ENCODE measurements around the gene GPR146.

- TF ChIP-seq DR1 (CRISPR knock-in tag; IDR thresholded peaks at IDR 0.05) (no peak), MBD4 (IDR thresholded peaks at IDR 0.05; ENCODE audit: borderline replicate concordance, low read length) (no peak), NR1H2 (CRISPR knock-in tag; IDR thresholded peaks at IDR 0.05; ENCODE audit: borderline replicate concordance, low read depth) (no peak), FIP1L1 (IDR thresholded peaks at IDR 0.05; ENCODE audit: borderline replicate concordance, insufficient read depth, low read depth, low read length) (no peak), EED (CRISPR knock-in tag; IDR thresholded peaks at IDR 0.05) (no peak), RBM39 (IDR thresholded peaks at IDR 0.05; ENCODE audit: low read depth, low read length, poor library complexity, severe bottlenecking) (no peak), ZZZ3 (CRISPR knock-in tag; IDR thresholded peaks at IDR 0.05; ENCODE audit: borderline replicate concordance) (no peak), ARHGAP35 (CRISPR knock-in tag; IDR thresholded peaks at IDR 0.05; ENCODE audit: borderline replicate concordance) (no peak), SP1 (IDR thresholded peaks at IDR 0.05) (no peak), SP1 (CRISPR knock-in tag; IDR thresholded peaks at IDR 0.05) (no peak), SOX6 (IDR thresholded peaks at IDR 0.05) (no peak), SOX6 (CRISPR knock-in tag; IDR thresholded peaks at IDR 0.05) (no peak), JUN (CRISPR knock-in tag; IDR thresholded peaks at IDR 0.05) (no peak), HBP1 (CRISPR knock-in tag; IDR thresholded peaks at IDR 0.05; ENCODE audit: low read depth) (no peak), ATF3 (CRISPR knock-in tag; IDR thresholded peaks at IDR 0.05) (no peak)
Measured at GRCh38 chr7:1091644-1092027, 47.3 kb downstream of the GPR146 start.

All from HepG2 (cell line).